GM19372 (cell line): ENCODE data around the gene RPS6KL1.

Experiments
- ATAC-seq: cut with Tn5 transposase; IDR thresholded peaks from one replicate; pipeline ENCODE4 v1.9.1; 2021; ENCODE audit warnings: mild to moderate bottlenecking, low read depth, moderate library complexity; ENCODE audit not compliant: unreplicated experiment

The RPS6KL1 gene

DNA sequence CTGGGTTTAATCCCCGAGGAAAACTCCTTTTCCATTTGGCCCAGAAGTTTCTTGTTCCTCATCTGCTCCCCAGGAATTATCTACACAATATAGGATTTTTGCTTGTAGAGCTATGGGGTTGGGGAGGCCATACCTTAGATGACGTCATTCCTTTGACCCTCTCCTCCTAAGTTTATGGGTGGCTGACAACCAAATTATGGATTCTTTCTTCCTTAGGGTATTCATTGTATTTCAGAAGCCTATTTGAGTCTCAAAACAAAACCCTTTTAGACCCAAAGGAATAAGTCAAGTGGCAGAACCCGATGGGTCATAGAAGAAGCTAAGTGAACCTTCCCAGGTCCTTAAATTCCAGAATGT, 61.3 kb downstream of the RPS6KL1 start:
- ATAC-seq: no peak

DNA sequence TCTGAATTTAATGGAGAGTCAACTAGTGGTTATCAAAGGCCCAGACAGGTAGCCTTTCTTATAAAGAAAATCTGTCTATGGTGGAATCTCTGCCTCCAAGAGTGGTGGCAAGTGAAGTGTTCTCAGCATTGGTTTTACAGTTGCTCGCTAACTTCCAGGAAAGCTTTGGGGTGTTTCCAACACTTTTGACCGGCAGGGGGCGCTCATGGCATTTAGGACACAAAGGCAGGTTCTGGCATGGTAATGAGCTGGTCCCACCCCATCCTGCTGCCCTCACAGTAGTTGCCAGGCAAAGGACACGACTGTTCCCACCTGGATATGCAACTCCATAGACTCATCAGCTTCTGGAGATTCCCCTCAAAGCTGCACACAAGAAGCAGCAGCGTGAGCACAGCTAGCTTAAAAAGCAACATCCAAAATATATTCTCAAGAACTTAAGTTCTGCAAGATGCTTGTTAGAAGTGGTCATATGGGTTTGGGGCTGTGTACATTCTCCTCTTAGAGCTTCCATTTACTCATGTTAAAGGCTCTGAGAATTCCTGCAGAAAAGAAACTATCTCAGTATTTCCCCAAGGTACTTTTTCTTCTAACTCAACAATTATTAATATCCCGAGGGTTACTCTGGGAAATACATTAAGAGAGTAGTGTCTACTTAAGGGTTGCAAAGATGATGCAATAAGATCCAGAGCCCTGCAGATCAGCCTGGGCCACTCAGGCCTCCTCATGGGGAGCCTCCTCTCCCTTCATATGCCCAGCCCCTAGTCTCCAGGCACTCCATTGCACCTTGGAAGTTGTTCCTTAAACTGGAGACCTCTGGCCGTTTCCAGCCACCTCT, 61.9 kb downstream of the RPS6KL1 start:
- no peak for ATAC-seq

DNA sequence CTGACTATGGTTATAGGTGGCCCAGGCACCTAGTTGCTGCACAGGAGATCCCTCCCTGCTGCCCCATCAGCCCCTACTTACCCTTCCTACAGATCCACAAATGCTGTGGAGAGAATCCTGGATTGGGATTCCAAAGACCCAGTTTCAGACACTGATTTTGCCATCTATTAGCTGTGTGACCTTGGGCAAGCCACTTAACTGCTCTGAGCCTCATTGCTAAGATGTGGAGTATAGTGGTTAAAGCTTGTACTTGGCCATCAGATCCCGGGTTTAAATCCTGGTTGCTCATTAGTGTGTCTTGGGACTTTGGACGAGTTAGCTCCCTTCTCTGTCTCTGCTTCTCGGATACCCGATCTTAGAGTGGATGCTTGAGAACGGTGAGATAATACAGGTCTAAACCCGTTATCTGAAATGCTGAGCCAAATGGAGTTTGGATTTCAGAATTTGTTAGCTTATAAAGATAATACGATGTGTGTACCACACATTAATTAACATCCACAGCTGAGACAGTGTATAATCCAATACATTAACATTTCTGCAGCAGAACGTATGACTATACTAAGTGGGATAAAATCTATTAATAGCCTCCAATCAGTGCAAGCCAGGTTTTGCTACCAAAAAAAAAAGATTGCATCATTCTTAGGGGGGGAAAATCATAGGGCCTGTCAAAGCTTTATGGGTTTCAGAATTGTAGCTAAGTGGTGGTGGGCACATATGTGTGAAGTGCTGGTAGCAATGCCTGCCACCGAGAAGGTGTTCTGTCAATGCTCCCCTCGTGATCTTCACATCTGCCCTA, 63.1 kb downstream of the RPS6KL1 start:
- no peak for ATAC-seq

DNA sequence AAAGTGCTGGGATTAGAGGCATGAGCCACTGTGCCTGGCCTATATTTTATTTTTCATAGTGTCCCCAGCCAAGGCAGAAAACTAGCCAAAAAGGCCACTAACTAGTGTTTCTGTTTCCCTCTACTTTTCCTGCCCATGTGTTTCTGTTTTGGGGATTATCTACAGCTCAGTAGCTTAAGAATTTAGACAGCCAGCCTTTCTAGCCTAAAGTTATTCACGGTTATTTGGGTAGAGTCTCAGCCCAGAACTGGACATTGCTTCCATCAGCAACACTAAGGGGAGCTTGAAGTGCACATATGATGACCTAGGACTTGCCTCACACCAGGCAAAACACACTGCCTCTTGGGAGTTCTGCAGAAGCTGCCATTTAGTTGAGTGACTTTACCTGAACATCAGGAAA, 65.0 kb downstream of the RPS6KL1 start:
- no peak for ATAC-seq

DNA sequence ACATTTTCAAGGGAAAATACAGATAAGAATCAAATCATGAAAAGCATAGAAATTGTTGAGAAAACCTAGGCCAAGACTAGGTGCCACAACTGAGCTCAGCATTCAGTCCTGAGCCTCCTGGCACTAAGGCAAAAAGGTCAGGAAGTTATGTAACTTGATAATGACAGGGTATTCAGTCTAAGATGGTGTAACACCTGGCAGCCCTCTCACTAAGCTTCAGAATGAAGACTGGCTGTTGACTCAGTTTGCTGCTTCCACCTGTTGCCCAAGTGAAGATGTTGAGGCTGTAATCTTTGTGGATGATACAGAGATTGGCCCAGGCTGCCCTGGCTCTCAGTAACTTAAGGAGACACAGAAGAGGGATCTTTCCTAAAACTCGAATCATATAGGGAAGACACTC, 66.7 kb downstream of the RPS6KL1 start:
- no peak for ATAC-seq

DNA sequence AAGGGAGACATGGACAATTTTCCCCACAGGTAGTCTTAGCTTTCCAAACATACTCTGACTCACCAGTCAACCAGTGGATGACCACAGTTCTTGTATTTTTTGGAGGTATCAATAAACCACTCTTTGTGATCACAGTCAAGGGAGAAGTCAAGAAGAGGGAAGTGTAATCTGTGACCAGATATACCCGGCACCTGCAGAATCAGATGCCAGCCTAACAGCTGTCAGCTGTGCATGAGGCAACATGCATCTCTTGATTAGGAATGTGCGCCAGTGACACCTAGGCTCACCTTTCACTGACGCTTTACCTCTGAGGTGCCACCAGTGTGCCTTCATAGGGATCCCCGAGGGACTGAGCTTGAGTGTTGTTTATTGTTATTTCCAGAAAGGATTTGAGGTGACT, 67.1 kb downstream of the RPS6KL1 start:
- no peak for ATAC-seq

DNA sequence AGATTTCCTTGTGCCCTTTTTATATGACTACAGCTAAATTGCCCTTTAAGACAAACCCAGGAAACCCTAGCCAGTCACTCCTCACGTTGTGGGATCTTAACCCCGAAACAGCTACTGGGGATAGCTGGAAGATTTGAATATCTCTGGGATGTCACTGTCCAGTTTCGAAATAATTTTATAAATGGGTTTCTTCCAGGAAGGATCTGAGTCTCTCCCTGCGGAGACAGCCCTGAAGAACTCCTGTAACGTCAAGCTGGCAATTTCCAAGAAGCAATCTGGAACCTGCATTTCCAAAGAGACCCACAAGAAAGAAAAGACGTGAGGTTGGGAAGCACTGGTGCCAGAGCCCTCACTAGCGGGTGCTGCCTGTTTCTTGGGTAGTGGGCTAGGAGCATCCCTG, 68.0 kb downstream of the RPS6KL1 start:
- ATAC-seq: no peak
